Measurements from ENCODE around the gene NEDD4.

The NEDD4 gene

DNA sequence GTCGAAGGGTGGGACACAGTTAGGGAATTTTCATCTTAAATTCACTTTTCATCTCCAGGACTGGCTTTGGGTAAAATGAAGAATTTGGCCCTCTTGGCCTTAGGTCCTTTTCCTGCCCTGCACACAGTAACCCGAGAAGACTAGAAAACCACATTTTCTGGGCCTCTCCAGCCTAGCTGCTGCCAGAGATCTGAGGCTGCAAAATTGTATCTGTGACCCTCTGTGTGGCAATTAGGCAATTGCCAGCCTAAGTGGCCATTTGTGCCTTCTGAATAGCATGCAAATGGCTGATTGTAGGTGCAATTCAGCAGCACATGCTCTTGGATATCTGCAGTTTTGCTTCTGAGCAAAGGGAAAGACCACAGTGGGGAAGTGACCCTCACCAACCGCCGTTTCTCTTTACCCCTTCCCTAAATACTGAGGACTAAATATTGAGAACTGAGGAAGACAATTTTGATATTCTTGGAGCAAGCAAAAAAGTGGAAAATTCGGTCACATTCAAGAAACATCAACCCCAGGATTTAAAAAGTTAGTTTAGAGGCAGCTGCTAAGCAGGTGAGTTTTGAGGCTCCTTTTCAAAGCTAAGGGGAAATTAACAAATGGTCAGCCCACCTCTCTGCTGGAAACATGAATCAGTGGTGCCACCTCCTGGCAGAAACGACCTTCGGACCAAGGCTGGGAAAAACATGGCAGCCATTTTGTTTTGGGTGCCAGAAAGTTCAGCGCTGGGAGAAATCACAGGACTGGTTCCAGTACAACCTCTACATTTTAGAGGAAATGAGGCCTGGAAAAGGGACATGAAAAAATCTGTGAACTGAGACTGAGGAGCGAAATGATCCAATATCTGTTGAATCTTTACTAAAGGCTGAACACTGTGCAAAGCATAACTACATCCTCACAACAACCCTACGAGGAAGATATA is 193.9 kb downstream of the NEDD4 start:
- H3K4me1 ChIP-seq (ENCODE audit: insufficient read depth, low read length, severe bottlenecking): peaks cover 5% of the 10 kb centered on the region
- no peaks in the 10 kb centered on the region for H4K20me1 ChIP-seq (ENCODE audit: insufficient read depth, low read length)
- no peaks in the 10 kb centered on the region for H3K79me2 ChIP-seq (ENCODE audit: insufficient read depth, low read length)
- H3K36me3 ChIP-seq (ENCODE audit: insufficient read depth, low read length): no peaks in the 10 kb centered on the region; the same call in 1 of the 2 replicates
- no peak for TF ChIP-seq EZH2 (IDR thresholded peaks at IDR 0.05; ENCODE audit: borderline replicate concordance, low read length)
- TF ChIP-seq, protein P1, sequence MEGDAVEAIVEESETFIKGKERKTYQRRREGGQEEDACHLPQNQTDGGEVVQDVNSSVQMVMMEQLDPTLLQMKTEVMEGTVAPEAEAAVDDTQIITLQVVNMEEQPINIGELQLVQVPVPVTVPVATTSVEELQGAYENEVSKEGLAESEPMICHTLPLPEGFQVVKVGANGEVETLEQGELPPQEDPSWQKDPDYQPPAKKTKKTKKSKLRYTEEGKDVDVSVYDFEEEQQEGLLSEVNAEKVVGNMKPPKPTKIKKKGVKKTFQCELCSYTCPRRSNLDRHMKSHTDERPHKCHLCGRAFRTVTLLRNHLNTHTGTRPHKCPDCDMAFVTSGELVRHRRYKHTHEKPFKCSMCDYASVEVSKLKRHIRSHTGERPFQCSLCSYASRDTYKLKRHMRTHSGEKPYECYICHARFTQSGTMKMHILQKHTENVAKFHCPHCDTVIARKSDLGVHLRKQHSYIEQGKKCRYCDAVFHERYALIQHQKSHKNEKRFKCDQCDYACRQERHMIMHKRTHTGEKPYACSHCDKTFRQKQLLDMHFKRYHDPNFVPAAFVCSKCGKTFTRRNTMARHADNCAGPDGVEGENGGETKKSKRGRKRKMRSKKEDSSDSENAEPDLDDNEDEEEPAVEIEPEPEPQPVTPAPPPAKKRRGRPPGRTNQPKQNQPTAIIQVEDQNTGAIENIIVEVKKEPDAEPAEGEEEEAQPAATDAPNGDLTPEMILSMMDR (IDR thresholded peaks at IDR 0.05; ENCODE audit: low read length): peak; percentile 82
- H3K9ac ChIP-seq (ENCODE audit: low read length): no peak overlapping the region
- H3K27me3 ChIP-seq (ENCODE audit: insufficient read depth, low read length): no peaks in the 10 kb centered on the region; the same call in 1 of the 2 replicates
- peaks cover 6% of the 10 kb centered on the region; the same call in 1 of the 2 replicates for H3K9me3 ChIP-seq (ENCODE audit: low read length)
- no peak overlapping the region for H3K4me3 ChIP-seq (ENCODE audit: low read depth, low read length, poor library complexity, severe bottlenecking)
- H3K27ac ChIP-seq (ENCODE audit: low read depth, low read length, poor library complexity, severe bottlenecking): no peak overlapping the region
- peak overlapping the region; percentile 97 for H2AFZ ChIP-seq (ENCODE audit: low read length)
- no peaks in the 10 kb centered on the region for H3K9me2 ChIP-seq (ENCODE audit: low read depth, low read length)
- H3F3A ChIP-seq (ENCODE audit: insufficient read depth, low read length): no peaks in the 10 kb centered on the region
- peak overlapping the region; percentile 31; the same call in 1 of the 2 replicates for H3K4me2 ChIP-seq (ENCODE audit: low read length)

DNA sequence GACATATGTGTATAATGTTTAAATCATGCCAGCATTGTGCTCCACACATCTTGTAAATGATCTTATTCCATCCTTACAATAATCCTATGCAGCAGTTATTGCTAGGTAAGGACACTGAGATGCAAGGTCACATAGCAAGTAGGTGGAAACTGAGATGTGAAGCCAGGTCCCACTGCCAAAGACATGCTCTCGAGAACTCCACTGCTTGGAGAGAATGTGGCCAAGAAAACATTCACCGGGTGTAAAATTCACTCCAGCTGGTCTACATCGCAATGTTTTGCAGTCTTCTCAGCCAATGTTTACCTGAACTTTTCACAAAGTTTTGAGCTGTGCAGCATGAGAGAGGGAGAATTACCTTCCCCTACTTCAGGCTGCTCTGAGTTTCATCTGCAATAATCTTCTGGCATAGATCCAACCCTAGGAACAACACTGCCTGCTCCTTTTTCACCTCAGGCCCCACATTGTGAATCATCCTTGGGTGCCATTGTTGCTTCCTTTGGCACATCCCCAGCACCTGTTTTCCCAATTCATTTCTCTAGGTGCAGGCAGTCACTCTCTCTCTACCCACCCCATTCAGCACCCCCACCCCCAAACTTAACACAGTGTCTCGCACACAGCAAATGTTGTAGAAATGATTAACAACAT is 197.0 kb downstream of the NEDD4 start:
- Histone ChIP-seq H3K36me3 (ENCODE audit: insufficient read depth, low read length) (no peaks in the 10 kb centered on the region; the same call in 1 of the 2 replicates), H3K9me2 (ENCODE audit: low read depth, low read length) (no peaks in the 10 kb centered on the region), H3K27ac (ENCODE audit: low read depth, low read length, poor library complexity, severe bottlenecking) (no peak overlapping the region), H3K4me1 (ENCODE audit: insufficient read depth, low read length, severe bottlenecking) (peaks cover 5% of the 10 kb centered on the region), H4K20me1 (ENCODE audit: insufficient read depth, low read length) (no peaks in the 10 kb centered on the region), H3F3A (ENCODE audit: insufficient read depth, low read length) (no peaks in the 10 kb centered on the region), H3K9ac (ENCODE audit: low read length) (no peak overlapping the region), H3K9me3 (ENCODE audit: low read length) (peaks cover 13% of the 10 kb centered on the region; the same call in 1 of the 2 replicates), H2AFZ (ENCODE audit: low read length) (no peak overlapping the region), H3K4me3 (ENCODE audit: low read depth, low read length, poor library complexity, severe bottlenecking) (no peak overlapping the region), H3K4me2 (ENCODE audit: low read length) (no peak overlapping the region), H3K27me3 (ENCODE audit: insufficient read depth, low read length) (no peaks in the 10 kb centered on the region), H3K79me2 (ENCODE audit: insufficient read depth, low read length) (no peaks in the 10 kb centered on the region)
- no peak for TF ChIP-seq EZH2 (IDR thresholded peaks at IDR 0.05; ENCODE audit: borderline replicate concordance, low read length)
- TF ChIP-seq, protein P1 (IDR thresholded peaks at IDR 0.05; ENCODE audit: low read length): no peak

DNA sequence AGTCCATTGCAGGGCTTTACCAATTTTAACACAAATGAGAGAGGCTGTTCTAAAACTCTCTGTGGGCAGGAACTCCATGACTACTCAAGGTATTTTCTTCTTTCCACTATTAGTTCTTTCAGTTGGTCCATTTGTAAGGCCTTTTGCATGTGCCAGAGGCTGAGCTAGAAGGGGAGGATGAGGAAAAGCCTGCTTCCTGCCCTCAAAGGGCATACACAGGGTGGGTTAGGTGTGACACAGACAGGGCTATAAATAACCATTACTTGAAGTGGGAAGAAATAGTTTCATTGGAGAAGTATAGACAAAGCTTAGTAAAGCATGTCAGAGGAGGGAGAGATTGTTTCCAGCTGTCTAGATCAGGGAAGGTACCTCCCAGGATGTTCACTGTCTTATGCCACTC is 198.4 kb downstream of the NEDD4 start:
- Histone ChIP-seq H3K4me2 (ENCODE audit: low read length) (no peak overlapping the region), H2AFZ (ENCODE audit: low read length) (no peak overlapping the region), H3K36me3 (ENCODE audit: insufficient read depth, low read length) (no peaks in the 10 kb centered on the region; the same call in 1 of the 2 replicates), H4K20me1 (ENCODE audit: insufficient read depth, low read length) (no peaks in the 10 kb centered on the region), H3K9ac (ENCODE audit: low read length) (no peak overlapping the region), H3K27ac (ENCODE audit: low read depth, low read length, poor library complexity, severe bottlenecking) (no peak overlapping the region), H3K4me3 (ENCODE audit: low read depth, low read length, poor library complexity, severe bottlenecking) (no peak overlapping the region), H3K79me2 (ENCODE audit: insufficient read depth, low read length) (no peaks in the 10 kb centered on the region), H3K9me2 (ENCODE audit: low read depth, low read length) (no peaks in the 10 kb centered on the region), H3K9me3 (ENCODE audit: low read length) (peaks cover 13% of the 10 kb centered on the region; the same call in 1 of the 2 replicates), H3F3A (ENCODE audit: insufficient read depth, low read length) (no peaks in the 10 kb centered on the region), H3K27me3 (ENCODE audit: insufficient read depth, low read length) (no peaks in the 10 kb centered on the region), H3K4me1 (ENCODE audit: insufficient read depth, low read length, severe bottlenecking) (peaks cover 3% of the 10 kb centered on the region)
- TF ChIP-seq EZH2 (IDR thresholded peaks at IDR 0.05; ENCODE audit: borderline replicate concordance, low read length): no peak
- TF ChIP-seq, protein P1 (IDR thresholded peaks at IDR 0.05; ENCODE audit: low read length): no peak

All from OCI-LY1 (cell line).